Endodermal cell (in vitro differentiated cells): Measurements from ENCODE around the gene ALDH3B2. TPM values are rescaled to one million over a fixed set of nuclear protein-coding genes. Genes with fewer than 3 reads are reported as not detected.
"Not testable (repeated sequence)": the region's sequence is repeated elsewhere in the genome, so short reads cannot be mapped to it uniquely, and the experiment has no call there.

Source experiments
- DNase-seq: peaks from one replicate; pipeline ENCODE4 v3.0.0-alpha.2; 2017
- H3K27ac ChIP-seq: 2 replicates; pipeline ENCODE4 v1.5.1; 2013; ENCODE audit warnings: mild to moderate bottlenecking, low read depth, low read length, moderate library complexity
- H3K27me3 ChIP-seq: 2 replicates; pipeline ENCODE4 v1.6.1; 2013; ENCODE audit warnings: mild to moderate bottlenecking, low read length, moderate library complexity; ENCODE audit not compliant: insufficient read depth, control insufficient read depth, poor library complexity, severe bottlenecking
- H3K36me3 ChIP-seq: 2 replicates; pipeline ENCODE4 v1.7.0; 2013; ENCODE audit warnings: mild to moderate bottlenecking, low read length, moderate library complexity; ENCODE audit not compliant: control insufficient read depth, insufficient read depth
- H3K4me1 ChIP-seq: one replicate; pipeline ENCODE4 v1.7.0; 2013; ENCODE audit warnings: low read length; ENCODE audit not compliant: control insufficient read depth, insufficient read depth
- H3K4me3 ChIP-seq: 2 replicates; pipeline ENCODE4 v1.5.1; 2013; ENCODE audit warnings: mild to moderate bottlenecking, low read length, moderate library complexity
- H3K9ac ChIP-seq: 2 replicates; pipeline ENCODE4 v1.6.1; 2013; ENCODE audit warnings: mild to moderate bottlenecking, low read length, moderate library complexity; ENCODE audit not compliant: poor library complexity, severe bottlenecking; ENCODE audit errors: extremely low read depth
- H3K9me3 ChIP-seq: 2 replicates; pipeline ENCODE4 v1.6.1; 2013; ENCODE audit warnings: mild to moderate bottlenecking, low read length, moderate library complexity; ENCODE audit not compliant: control insufficient read depth
- H3K27ac Mint-ChIP-seq: 2 replicates; pipeline ENCODE4 v1.8.0; 2020; ENCODE audit warnings: mixed read lengths
- H3K27me3 Mint-ChIP-seq: 2 replicates; pipeline ENCODE4 v1.8.0; 2021; ENCODE audit warnings: mild to moderate bottlenecking, mixed read lengths; ENCODE audit not compliant: insufficient read depth
- H3K36me3 Mint-ChIP-seq: 2 replicates; pipeline ENCODE4 v1.8.0; 2020; ENCODE audit warnings: low read depth, mixed read lengths
- H3K4me1 Mint-ChIP-seq: 2 replicates; pipeline ENCODE4 v1.8.0; 2020; ENCODE audit warnings: mixed read lengths
- H3K4me3 Mint-ChIP-seq: 2 replicates; pipeline ENCODE4 v1.8.0; 2020; ENCODE audit warnings: mild to moderate bottlenecking, moderate library complexity, mixed read lengths
- H3K9me3 Mint-ChIP-seq: 2 replicates; pipeline ENCODE4 v1.8.0; 2020; ENCODE audit warnings: mild to moderate bottlenecking, mixed read lengths
- WGBS, 2 experiments: methylation state at CpG; one replicate each; pipeline versions ENCODE4 v1.1.5 to v1.1.7; 2013; ENCODE audit warnings: missing lambda C conversion rate in 2 of 2, mixed read lengths in 1 of 2; ENCODE audit not compliant: insufficient coverage in 1 of 2, insufficient read length in 1 of 2; 5-methylcytosine and 5-hydroxymethylcytosine counted together
- total RNA-seq, 2 donors: library from RNA; stranded (reverse); fragmentation: NEBNext Ultra II Directional in 1 of 2; extraction: Animal tissue kit (Norgen Biotek cat#: 25700) in 1 of 2; gene quantifications; 2 replicates in 1 of 2; 3 replicates in 1 of 2; pipeline ENCODE4 v1.2.1, GENCODE V29; 2021
- TF ChIP-seq, protein P1 (sequence below): fragments of 200-600 bp; sonication (generic); conservative IDR thresholded peaks from 2 replicates; pipeline ENCODE4 v1.5.0; 2021; ENCODE audit warnings: antibody characterized with exemption, mild to moderate bottlenecking

The ALDH3B2 gene
- total RNA-seq, 2 donors from 2014 or later = not detected

DNA sequence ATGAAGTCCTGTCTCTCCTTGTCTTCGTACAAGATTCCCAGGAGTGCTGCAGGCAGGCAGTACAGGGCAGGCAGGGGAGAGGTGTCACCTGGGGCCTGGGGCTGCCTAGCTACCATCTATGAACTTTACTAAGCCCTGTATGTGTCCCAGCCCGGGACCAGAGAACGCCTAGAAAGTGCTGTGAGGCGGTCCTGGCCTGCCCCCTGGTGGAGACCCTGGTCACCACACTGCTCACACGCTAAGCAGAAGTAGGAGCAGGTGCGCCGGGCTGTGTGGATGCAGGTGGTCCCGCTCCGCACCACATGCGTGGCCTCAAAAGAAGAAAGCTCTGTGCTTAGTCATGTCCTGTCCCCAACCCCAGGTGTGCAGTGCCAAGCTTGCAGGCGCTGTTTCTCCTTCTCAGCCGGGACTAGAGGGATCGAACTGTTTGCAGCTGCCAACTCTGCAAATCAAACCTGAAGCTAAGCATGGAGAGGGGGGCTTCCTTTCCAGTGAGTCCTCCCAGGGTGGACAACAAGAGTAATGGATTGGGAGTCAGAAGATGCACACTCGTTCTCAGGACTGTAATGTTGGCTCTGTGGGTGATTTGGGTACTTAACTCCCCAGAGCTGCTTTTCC lies 39.6 kb upstream of the ALDH3B2 start:
- not testable (repeated sequence) for H3K4me1 ChIP-seq, H3K9me3 Mint-ChIP-seq, H3K9ac ChIP-seq, H3K4me3 Mint-ChIP-seq, H3K4me3 ChIP-seq, H3K36me3 Mint-ChIP-seq, H3K27ac Mint-ChIP-seq, H3K9me3 ChIP-seq, DNase-seq, H3K27ac ChIP-seq, H3K36me3 ChIP-seq, H3K4me1 Mint-ChIP-seq, H3K27me3 ChIP-seq
- peaks cover 23% of the 10 kb centered on the region for H3K27me3 Mint-ChIP-seq
- WGBS, 2 experiments = 37% methylated on average over 3 of the region's 14 CpGs; no CpG with 5 or more reads in 1 of the 2 experiments
- TF ChIP-seq, protein P1, sequence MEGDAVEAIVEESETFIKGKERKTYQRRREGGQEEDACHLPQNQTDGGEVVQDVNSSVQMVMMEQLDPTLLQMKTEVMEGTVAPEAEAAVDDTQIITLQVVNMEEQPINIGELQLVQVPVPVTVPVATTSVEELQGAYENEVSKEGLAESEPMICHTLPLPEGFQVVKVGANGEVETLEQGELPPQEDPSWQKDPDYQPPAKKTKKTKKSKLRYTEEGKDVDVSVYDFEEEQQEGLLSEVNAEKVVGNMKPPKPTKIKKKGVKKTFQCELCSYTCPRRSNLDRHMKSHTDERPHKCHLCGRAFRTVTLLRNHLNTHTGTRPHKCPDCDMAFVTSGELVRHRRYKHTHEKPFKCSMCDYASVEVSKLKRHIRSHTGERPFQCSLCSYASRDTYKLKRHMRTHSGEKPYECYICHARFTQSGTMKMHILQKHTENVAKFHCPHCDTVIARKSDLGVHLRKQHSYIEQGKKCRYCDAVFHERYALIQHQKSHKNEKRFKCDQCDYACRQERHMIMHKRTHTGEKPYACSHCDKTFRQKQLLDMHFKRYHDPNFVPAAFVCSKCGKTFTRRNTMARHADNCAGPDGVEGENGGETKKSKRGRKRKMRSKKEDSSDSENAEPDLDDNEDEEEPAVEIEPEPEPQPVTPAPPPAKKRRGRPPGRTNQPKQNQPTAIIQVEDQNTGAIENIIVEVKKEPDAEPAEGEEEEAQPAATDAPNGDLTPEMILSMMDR = peak; percentile 61

DNA sequence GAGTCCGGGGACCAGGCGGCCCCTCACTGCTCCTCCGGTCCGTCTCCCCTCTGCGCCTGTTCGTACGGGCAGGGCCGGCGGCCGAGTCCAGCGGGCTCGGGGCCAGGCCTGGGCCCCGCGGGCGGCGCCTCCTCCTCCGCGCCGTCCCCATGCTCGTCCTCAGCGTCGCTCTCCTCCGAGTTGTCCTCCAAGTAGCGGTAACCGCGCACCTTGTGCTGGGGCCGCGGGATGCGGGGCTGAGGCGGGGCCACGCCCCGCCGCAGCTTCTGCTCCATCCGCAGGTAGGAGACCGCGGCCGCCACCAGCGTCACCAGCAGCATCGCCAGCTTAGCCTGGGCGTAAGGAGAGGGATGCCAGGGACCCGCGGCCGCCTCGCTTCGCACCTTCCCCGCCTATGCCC lies 37.3 kb upstream of the ALDH3B2 start:
- not testable (repeated sequence) for H3K36me3 ChIP-seq, H3K27me3 ChIP-seq, H3K9me3 ChIP-seq, H3K4me1 Mint-ChIP-seq, H3K9ac ChIP-seq, H3K4me1 ChIP-seq, H3K9me3 Mint-ChIP-seq, H3K27ac Mint-ChIP-seq, H3K4me3 ChIP-seq, H3K36me3 Mint-ChIP-seq, H3K27ac ChIP-seq
- Mint-ChIP-seq H3K4me3 (peak overlapping the region; percentile 44), H3K27me3 (peaks cover 23% of the 10 kb centered on the region)
- 11% methylated on average over 41 of the region's 46 CpGs; no CpG with 5 or more reads in 1 of the 2 experiments for WGBS, 2 experiments
- DNase-seq = peak; percentile 73

DNA sequence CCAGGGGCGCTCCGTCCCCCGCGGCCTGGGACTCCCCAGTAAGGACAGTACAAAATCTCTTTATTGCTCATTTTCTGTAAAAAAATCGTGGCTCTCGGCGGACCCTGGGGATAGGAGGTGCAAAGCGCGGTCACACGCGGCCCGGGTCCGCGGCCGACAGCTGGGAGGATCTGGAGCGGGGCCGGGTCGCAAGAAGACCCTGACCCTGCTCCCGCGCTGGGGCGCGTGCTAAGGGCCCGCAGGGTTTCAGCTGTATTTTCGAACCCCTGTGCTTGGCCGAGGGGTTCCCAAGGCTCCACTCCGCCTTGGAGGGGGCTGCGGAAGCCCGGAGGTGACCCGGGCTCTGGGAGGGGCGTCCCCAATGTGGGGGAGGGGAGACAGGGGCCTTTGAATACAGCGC lies 36.8 kb upstream of the ALDH3B2 start:
- not testable (repeated sequence) for H3K4me1 Mint-ChIP-seq

GRCh38 chr11:67709806-67710205 lies 35.4 kb upstream of the ALDH3B2 start:
- H3K4me1 Mint-ChIP-seq, H3K9me3 ChIP-seq, H3K9me3 Mint-ChIP-seq, H3K4me1 ChIP-seq, H3K36me3 Mint-ChIP-seq, H3K27ac Mint-ChIP-seq, H3K9ac ChIP-seq, H3K27ac ChIP-seq, H3K36me3 ChIP-seq, H3K4me3 Mint-ChIP-seq, DNase-seq, H3K4me3 ChIP-seq, H3K27me3 ChIP-seq: not testable (repeated sequence)
- 83 to 93% methylated on average over 1 to 8 of the region's 11 CpGs for WGBS, 2 experiments
- peaks cover 23% of the 10 kb centered on the region for H3K27me3 Mint-ChIP-seq

More for the DNA sequence above, 36.8 kb upstream of the ALDH3B2 start:
- not testable (repeated sequence) for H3K9me3 Mint-ChIP-seq, H3K4me3 ChIP-seq, H3K9me3 ChIP-seq, H3K27me3 ChIP-seq, H3K36me3 ChIP-seq, H3K9ac ChIP-seq, H3K36me3 Mint-ChIP-seq, H3K27ac ChIP-seq, H3K4me1 ChIP-seq, H3K27ac Mint-ChIP-seq
- Mint-ChIP-seq H3K4me3 (peak overlapping the region; percentile 44), H3K27me3 (peaks cover 23% of the 10 kb centered on the region)
- peak; percentile 66 for DNase-seq
- 7% methylated on average over 23 of the region's 31 CpGs; no CpG with 5 or more reads in 1 of the 2 experiments for WGBS, 2 experiments
